Activated CD8-positive, alpha-beta memory T cell treated with anti-CD3 and anti-CD28 coated beads, Interleukin-2, amount 50 U/mL, for 48 hours (primary cell): ENCODE results near the gene WHRN.

Experiments
- DNase-seq: peaks from one replicate; pipeline ENCODE4 v3.0.0-alpha.2; 2020

Gene WHRN

DNA sequence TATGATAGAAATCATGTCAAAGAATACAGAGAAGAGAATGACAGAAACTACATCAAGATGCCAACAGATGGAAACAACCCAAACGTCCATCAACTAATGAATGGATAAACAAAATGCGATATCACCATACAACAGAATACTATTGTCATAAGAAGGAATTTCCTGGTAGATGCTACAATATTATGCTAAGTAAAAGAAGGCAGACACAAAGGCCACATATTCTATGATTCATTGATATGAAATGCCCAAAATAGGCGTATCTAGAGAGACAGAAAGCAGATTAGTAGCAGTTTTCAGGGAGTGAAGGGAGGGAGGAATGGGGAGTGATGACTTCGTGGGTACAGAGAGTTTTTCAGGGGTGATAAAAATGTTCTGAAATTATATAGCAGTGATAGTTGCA lies 59.2 kb downstream of the WHRN start:
- no peak for DNase-seq

DNA sequence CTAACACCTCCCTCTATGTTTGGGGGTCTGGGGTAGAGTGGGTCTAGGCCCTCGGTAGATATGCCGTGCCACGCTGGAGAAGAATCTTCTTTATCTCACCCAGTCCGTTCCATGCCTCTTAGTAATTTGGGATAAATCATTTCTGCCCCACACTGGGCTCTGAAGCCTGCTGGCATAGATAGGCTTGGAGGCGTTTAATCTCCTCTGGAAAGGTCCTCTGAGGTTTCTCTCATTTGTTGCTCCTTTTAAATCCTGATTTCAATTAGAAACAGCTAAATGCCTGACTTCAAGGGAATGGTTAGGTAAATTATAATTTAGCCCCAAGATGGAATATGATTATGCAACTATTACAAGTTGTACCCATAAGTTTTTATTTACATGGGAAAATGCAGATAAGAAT lies 59.7 kb downstream of the WHRN start:
- no peak for DNase-seq

DNA sequence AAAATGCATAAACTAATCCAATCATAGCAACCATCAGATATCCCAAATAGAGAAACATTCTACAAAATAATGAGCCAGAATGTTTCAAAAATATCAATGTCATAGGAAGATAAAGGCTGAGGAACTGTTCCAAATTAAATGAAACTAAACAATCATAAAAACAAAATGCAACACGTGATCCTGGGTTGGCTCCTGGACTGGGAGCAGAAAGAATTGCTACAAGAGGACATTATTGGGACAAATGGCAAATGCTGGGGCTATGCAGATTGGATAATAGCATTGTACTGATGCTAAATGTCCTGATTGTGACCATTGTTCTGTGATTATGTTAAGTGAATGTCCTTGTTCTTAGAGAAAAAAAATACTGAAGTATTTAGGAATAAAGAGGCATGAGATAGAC lies 63.3 kb downstream of the WHRN start:
- no peak for DNase-seq

DNA sequence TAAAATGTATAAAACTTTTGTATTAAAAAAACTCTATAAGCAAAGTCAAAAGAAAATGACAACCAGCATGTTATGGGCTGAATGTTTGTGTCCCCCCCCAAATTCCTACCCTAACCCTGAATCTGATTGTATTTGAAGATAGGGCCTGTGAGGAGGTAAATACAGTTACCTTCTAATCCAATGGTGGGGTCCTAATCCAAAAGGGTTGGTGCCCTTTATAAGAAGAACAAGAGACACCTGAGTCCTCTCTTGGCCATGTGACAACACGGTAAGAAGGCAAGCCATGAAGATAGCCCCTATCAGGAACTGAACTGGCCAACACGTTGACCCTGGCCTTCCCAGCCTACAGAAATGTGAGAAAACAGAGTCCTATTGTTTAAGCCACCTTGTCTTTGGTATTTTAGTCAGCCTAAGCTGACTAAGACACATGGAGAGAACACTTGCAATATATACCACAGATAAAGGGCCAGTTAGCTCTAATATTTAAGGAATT lies 67.8 kb downstream of the WHRN start:
- no peak for DNase-seq

DNA sequence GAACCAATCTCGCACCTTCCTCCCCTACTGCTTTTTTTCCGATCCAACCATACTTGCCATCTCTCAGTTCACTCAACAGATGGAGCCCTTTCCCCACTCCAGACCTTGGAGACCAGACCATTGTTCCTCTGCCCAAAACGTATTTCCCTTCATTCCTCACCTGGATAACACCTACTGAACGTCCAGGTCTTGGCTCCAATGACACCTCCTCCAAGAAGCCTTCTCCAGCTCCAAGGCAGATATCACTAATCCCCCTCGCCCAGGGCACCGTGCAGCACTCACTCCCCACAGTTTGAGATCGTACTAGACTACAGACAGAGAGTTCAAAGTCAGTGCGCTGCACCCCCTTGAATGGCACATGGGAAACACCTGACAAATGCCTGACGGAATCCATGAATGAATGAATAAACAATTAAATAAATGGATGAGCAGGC lies 70.4 kb downstream of the WHRN start:
- DNase-seq: no peak

DNA sequence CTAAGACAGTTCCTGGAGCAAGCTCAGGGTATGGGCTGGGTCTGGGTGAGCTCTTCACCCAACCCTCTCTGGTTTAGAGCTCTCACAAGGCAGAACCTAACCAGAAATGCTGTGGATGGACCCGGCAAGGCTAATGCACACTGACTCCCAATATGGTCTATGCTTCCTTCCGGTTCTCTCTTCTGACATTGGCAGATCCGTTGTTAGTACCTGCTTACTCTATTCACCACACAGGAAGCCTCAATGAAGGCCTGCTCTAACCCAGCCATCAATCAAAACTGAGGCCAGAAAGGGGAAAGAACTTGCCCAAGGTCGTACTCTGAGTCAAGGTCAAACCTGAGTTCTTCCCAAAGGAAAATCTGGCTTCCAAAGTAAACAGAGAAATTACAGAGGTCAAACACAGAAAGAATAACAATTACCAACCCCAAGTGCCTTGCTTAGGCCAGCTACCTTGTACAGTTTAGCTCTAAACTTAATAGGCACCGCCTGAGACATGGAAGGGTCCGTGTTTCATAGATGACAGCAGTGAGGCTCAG lies 71.5 kb downstream of the WHRN start:
- DNase-seq: no peak

DNA sequence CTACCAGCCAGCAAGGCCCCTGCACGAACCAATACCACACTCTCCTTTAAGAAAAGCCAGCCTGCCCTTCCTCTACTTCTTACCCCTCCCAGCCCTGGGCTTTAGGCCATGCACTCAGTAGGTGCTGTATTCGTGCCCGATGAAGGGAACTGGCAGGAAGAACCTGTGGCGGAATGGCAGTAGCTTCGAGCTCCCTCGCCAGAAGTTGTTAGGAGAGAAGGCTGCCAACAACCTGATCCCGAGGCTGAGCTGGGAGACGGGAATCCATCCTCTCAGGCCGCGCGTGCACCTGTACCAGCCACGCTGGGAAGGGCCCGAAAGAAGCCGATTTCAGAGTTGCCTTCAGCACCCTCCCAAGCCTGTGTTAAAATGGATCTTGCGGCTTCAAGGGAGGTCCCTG lies 72.2 kb downstream of the WHRN start:
- peak; percentile 34 for DNase-seq

DNA sequence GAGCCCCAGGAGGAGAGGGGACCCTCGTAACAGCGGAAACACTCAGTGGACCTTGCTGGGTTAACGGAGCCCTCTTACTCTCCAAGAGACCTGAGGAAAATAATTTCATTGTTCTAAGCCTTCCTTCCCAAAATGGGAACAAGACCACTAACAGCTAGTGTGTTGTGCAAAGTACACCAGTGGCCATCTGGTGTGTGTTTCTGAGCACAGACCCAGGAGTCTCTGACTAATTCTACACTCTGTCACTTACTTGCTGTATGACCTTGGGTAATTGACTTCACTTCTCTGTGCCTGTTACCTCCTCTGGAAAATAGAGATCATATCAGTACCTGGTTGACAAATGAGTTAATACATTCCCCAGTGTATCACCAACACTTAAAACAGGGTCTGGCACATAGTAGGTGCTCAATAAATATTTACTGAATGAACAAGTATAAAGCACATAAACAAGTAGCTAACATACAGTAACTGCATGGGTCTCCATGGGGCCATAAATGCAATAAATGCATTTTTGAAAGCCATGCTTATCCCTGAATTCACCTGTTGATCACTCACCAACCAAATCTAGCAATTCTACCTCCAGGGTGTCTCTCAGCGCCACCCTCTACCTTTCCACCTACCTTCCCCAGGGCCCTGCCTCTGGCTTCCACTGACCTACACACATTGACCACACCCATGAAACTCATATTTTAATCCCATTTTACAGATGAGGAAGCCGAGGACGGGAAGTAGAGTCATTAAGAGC lies 72.8 kb downstream of the WHRN start:
- no peak for DNase-seq

DNA sequence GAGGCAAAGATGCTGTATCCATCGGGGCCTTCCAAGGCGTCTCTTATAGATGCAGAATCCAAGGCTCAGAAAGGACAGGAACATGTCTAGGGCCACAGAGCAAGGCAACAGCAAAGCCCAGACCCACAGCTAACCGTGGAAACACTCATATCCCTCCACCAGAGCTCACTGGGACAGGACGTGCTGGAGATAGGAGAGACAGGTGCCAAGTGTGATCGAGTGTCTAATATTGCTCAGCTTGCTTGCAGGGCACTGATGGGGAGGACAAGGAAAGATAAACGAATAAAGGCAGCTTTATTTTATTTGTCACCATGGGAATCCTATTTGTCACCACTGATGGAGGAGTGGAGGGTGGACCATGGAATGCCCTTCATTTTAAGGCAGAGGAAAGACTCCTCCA lies 73.5 kb downstream of the WHRN start:
- no peak for DNase-seq

DNA sequence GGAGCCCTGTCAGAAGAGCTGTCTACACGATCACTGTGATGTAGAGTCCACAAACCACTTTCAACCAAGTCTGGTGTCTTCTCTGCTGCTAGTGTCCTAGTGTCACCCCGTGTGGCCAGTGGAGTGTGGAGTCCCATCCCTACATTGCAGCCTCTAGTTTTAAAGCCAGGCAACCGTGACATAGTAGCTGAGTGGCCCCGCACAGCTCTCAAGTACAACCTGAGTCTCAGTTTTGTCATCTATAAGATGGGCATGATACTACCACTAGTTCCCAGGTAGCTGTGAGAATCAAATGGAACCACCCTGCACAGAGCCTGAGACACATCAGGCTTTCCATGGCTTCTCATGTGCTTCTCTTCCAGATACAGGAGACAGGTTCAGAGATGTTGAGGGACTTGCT lies 74.3 kb downstream of the WHRN start:
- DNase-seq: no peak

DNA sequence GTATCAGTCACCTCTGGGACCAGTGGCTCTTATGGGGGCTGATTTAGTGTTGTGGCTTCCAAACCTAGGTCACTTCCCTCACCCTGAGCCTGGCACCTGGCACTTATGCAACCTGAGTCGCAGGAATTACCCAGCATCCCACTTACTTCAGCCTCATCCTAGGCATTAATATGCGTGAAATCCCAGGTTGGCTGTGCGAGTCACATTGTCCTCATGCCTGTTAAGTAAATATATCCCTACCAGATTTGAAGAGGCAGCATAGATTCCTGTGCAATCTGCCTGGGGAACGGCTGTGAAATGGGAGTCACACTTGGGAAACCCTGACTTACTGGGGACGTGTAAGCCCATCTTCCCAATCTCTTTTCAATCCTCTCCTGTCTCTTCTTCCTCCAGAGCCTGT lies 74.8 kb downstream of the WHRN start:
- no peak for DNase-seq

DNA sequence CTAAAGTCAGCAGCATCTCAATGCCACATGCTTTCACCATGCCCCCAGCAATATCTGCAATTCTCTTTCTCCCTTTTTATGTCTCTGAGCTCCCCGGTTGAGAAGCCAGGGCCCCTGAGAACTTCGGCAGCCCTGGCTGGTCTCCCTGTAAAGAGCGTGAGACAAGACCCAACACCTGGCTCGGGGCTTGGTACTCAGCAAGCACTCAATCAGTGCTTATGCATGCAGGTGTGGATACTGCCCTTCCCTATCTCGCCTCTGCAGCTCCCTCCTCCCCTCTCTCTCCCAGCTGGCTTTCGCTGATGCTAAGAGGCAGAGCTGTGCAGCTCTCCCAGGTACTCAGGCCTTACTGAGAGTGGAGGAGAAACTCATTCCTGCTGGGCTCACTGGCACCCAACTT lies 75.8 kb downstream of the WHRN start:
- no peak for DNase-seq

DNA sequence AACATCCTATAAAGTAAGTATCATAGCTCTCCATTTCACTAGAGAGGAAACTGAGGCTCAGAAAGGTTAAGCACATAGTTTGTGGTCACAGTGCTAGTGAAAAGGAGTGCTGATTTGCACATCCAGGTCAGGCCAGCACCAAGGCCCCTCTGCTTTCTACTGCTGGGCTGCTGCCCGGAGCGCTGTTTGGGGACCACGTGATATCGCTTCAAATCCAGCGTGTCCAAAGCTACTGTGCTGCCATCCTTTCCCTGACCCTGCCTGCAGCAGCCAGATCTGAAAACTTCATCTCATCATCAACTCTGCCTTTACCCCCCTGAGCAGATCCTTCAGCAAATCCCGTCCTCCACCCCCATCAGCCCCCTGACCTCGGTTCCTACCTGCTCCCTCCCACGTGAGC lies 76.8 kb downstream of the WHRN start:
- no peak for DNase-seq

DNA sequence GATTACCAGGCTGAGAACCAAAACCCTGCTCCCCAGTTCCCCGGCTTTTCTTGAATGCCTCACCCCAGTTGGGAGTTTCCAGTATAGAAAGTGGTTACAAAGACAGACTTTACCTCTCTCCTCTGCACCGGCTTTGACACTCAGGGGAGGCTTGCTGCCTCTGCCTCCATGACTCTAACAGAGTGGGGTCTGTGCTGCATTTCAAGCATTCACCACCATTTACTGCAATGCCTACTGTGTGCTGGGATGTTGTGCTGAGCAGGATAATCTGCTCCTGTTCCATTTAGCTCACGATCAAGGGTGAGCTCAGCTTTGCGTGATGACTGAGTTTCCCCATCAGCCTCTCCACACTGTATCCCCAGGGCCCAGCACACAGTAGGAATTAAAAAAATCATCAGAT lies 77.6 kb downstream of the WHRN start:
- no peak for DNase-seq

DNA sequence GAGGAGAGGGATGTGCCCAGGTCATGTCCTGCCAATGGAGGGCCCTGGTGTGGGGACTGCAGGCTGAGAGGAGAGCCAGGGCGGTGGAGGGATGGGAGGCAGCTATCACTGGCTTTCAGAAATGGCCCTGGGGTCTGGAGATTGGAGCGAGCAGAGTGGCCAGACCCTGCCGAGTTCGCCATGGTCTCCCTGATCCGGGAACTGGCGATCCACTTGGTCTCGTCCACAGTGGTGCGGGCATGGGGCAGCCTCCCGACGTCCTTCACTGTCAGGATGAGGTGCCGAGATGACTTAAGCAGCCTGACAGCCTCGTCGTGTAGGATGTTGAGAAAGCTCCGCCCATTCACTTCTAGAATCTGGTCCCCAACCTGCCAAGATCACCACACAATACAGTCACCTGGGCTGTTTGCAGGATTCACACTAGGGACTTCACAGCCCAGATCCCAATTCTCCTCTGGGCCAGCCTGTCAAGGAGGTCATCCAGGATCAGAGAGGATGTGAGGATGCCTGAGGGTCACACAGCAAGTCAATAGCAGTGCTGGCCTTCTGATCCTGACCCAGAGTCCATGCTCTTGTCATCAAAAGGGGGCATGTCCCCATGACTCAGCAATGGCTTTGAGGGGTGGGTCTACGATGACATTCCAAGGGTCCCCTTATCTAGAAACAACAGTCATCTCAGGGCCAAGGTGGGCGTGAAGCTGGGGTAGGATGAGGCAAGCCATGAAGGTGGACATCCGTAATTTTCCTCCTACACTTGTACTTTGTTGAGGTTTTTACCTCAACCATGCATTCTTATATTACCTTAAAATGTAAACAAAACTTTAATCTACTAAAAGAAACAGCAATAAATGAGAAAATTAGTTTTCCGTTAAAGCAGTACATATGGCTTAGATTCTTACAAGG lies 79.0 kb downstream of the WHRN start:
- DNase-seq: no peak

DNA sequence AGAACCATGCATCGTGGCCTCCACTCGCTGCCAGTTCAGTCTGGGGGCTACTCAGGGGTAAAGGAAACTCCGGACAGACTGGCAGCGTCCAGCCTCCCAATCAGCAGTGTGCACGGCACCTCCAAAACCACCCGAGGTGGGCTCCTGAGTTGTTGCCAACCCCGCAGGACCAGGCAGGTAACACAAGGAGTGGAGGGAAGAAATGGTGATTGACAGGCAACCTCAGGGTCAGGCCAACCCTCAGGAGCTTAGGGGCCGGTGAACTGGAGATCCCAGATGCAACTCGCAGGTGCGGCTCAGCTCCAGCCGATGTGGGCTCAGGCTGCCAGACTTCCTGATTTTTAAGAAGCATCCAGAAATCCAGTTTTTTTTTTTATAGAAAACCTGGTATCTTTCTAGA lies 80.1 kb downstream of the WHRN start:
- no peak for DNase-seq

DNA sequence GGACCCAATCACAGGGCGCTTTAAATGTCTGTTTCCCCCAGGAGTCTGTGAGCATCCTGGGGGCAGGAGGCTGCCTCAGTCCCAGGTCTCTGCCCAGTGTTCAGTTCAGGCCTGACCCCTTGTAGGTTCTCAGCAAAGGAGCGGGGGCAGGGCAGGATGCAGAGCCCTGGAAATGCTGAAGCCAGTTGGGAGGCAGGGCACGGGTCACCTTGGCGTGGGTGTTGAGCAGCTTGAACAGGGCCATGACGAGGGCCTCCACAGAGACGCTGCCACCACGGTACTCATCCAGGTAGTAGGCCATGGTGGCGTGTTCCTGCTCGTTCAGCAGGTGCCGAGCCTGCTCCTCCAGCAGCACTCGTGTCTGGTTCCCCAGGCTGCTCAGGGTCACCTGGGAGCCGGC lies 81.1 kb downstream of the WHRN start:
- no peak for DNase-seq

DNA sequence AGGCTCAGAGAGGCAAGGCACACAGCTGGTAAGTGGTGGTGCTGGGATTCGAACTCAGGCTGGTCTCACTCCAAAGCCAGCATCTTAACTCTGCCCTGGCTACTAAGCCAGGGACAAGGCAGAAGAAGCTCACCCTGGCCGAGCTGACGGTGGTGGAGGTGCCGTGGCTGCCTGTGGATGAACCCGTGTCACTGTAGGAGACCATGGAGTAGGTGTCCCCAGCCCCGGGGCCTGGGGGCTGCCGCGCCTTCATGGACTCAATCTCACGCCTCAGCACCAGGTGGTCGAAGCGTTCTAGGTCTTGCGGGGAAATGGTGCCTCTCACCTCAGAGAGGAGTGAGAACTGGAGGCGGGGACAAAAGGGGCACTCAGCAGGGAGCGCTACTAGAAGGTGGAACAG lies 82.1 kb downstream of the WHRN start:
- DNase-seq: no peak

DNA sequence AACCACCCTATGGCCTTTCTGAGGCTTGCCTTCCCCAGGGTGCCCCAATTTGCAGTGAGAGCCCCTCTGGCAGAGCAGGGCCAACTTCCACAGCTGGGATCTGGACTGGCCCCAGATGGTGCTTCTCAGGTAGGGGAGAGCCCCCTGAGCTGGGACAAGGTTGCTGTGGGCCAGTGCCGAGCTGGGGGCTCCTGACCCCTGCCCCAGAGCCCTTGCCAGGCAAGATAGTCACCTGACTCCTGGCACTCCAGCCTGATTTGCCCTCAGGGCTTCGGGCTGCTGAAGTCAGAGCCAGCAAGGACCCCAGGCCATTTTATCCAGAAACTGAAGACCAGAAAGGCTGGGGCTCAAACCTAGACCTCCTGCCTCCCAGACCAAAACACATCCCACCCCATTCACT lies 84.1 kb downstream of the WHRN start:
- DNase-seq: no peak

DNA sequence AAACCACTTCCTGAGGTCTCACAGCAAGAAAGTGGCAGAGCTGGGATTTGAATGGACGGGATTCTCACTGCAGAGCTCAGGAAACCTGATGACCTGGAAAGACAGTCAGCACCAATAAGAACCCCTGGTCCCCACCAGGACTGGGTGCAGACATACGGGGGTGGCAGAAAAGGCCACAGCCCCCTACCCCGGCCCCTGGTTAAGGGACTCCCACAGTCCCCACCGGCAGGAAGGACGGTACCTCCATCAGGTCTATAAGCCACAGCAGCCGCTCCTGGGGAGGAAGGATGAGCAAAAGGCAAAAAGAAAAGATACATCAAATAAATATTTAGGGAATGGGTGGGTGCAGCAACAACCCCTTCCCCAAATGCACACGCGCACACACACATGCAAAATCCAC lies 85.5 kb downstream of the WHRN start:
- DNase-seq: no peak

DNA sequence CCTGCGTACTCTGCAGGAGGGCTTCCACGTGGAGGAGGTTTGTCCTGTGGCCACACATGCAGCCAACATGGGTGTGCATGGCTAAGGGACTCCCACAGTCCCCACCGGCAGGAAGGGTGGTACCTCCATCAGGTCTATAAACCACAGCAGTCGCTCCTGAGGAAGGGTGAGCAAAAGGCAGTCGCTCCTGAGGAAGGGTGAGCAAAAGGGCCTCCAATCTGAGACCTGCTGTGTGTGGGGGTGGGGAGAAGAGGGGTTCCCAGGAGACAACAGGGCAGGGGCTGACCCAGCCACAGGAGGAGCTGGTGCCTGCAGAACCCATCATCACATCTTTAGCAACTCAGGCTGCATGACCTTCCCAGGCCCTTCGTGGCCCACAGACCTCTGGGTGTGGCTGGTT lies 87.2 kb downstream of the WHRN start:
- DNase-seq: no peak

DNA sequence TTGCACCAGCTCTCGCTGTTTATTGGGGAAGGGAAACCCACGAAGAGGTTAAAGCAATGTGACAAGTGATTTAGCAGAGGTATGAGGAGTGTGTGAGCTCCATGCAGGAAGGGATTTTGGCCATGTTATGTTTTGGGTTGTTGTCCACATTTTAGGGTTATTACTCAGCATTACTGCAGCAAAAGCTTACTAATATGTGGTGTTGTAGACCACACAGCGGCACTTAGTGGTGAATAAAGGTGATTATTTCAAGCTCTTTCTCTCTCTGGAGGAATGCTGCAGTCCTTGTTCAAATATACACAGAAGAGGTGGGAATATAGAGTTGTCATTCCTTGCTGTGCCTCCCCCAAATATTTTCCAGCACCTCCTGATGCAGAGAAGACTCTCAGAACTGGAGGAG lies 87.8 kb downstream of the WHRN start:
- DNase-seq: no peak

DNA sequence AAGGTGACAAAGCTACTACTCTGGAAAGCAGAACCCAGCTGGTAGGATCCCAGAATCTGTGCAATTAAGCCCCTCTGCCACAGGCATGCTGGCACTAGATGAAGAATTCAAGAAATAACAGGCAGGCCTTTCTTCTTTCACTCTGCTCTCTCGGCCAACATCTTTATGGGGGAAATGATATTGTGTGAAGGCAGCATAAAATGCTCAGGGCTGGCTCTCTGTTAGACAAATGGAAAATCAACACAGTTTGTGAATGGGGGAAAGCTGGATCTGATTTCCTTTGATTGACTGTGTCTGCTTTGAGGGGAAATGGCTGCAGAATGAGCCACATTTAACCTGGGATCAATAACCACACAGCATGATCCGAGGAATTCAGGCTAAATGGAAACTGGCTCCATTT lies 88.4 kb downstream of the WHRN start:
- DNase-seq: no peak

DNA sequence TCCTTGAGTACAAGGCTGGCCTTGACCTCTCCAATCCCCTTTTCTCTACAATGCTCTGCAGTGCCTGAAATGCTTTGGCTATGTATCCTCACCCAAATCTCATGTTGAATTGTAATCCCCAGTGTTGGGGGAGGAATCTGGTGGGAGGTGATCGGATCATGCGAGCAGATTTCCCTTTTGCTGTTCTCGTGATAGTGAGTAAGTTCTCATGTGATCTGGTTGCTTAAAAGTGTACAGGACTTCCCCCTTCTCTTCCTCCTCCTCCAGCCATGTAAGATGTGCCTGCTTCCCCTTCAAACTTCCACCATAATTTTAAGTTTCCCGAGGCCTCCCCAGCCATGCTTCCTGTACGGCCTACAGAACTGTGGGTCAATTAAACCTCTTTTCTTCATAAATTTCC lies 89.0 kb downstream of the WHRN start:
- no peak for DNase-seq
